OCI-LY1 (cell line): ENCODE results near the gene OR2T34.

ENCODE experiments used
- H2AFZ ChIP-seq: fragments of 200-600 bp; sonication (generic), shearing (Covaris generic); 2 replicates; pipeline ENCODE4 v1.6.0; 2014; ENCODE audit warnings: antibody characterized with exemption, mild to moderate bottlenecking, low read length
- H3F3A ChIP-seq: fragments of 200-600 bp; sonication (generic), shearing (Covaris generic); 2 replicates; pipeline ENCODE4 v1.6.0; 2014; ENCODE audit warnings: mild to moderate bottlenecking, antibody characterized with exemption, low read length, moderate library complexity; ENCODE audit not compliant: insufficient read depth
- H3K27ac ChIP-seq: fragments of 200-600 bp; sonication (generic); 2 replicates; pipeline ENCODE4 v1.5.1; 2014; ENCODE audit warnings: low read length, mixed run types, mild to moderate bottlenecking, low read depth; ENCODE audit not compliant: poor library complexity, severe bottlenecking
- H3K27me3 ChIP-seq: fragments of 200-600 bp; sonication (generic); 2 replicates; pipeline ENCODE4 v1.6.0; 2014; ENCODE audit warnings: antibody characterized with exemption, mild to moderate bottlenecking, low read length, moderate library complexity; ENCODE audit not compliant: insufficient read depth
- H3K36me3 ChIP-seq: fragments of 200-600 bp; sonication (generic); 2 replicates; pipeline ENCODE4 v1.6.1; 2014; ENCODE audit warnings: mild to moderate bottlenecking, antibody characterized with exemption, low read length, moderate library complexity, mixed read lengths; ENCODE audit not compliant: insufficient read depth
- H3K4me1 ChIP-seq: fragments of 200-600 bp; sonication (generic); 2 replicates; pipeline ENCODE4 v1.5.1; 2014; ENCODE audit warnings: mild to moderate bottlenecking, low read length, moderate library complexity; ENCODE audit not compliant: insufficient read depth, severe bottlenecking
- H3K4me2 ChIP-seq: fragments of 200-600 bp; sonication (generic), shearing (Covaris generic); 2 replicates; pipeline ENCODE4 v1.6.1; 2014; ENCODE audit warnings: low read length
- H3K4me3 ChIP-seq: fragments of 200-600 bp; sonication (generic); 2 replicates; pipeline ENCODE4 v1.5.1; 2014; ENCODE audit warnings: low read length, low read depth, mild to moderate bottlenecking, mixed read lengths; ENCODE audit not compliant: poor library complexity, severe bottlenecking
- H3K79me2 ChIP-seq: fragments of 200-600 bp; shearing (Covaris generic); 2 replicates; pipeline ENCODE4 v1.6.1; 2016; ENCODE audit warnings: mixed run types, low read length, mixed read lengths; ENCODE audit not compliant: insufficient read depth
- H3K9ac ChIP-seq: fragments of 200-600 bp; sonication (generic), shearing (Covaris generic); 2 replicates; pipeline ENCODE4 v1.6.1; 2014; ENCODE audit warnings: mild to moderate bottlenecking, low read length, mixed read lengths
- H3K9me2 ChIP-seq: fragments of 200-600 bp; sonication (generic), shearing (Covaris generic); 2 replicates; pipeline ENCODE4 v1.6.1; 2014; ENCODE audit warnings: low read depth, mild to moderate bottlenecking, low read length, mixed read lengths
- H3K9me3 ChIP-seq: fragments of 200-600 bp; shearing (Covaris generic); 2 replicates; pipeline ENCODE4 v1.6.1; 2014; ENCODE audit warnings: low read length, mixed read lengths
- H4K20me1 ChIP-seq: fragments of 200-600 bp; sonication (generic), shearing (Covaris generic); 2 replicates; pipeline ENCODE4 v1.6.0; 2016; ENCODE audit warnings: mild to moderate bottlenecking, low read length; ENCODE audit not compliant: insufficient read depth
- CTCF ChIP-seq: fragments of 200-600 bp; sonication (generic), shearing (Covaris generic); IDR thresholded peaks from 2 replicates; pipeline ENCODE4 v1.5.1; 2017; ENCODE audit warnings: mild to moderate bottlenecking, antibody characterized with exemption, low read length, moderate library complexity, mixed read lengths
- EZH2 ChIP-seq: fragments of 200-600 bp; sonication (generic), shearing (Covaris generic); IDR thresholded peaks from 2 replicates; pipeline ENCODE4 v1.8.0; 2017; ENCODE audit warnings: borderline replicate concordance, mixed run types, mild to moderate bottlenecking, antibody characterized with exemption, low read length, moderate library complexity, mixed read lengths

OR2T34 gene

GRCh38 chr1:248618119-248618518, 43.6 kb upstream of the OR2T34 start:
- Histone ChIP-seq H3K36me3 (no peaks in the 10 kb centered on the region), H3K27me3 (no peaks in the 10 kb centered on the region), H3K27ac (no peak overlapping the region), H3K79me2 (no peaks in the 10 kb centered on the region), H2AFZ (no peak overlapping the region), H4K20me1 (no peaks in the 10 kb centered on the region), H3K9ac (no peak overlapping the region), H3K9me2 (no peaks in the 10 kb centered on the region), H3F3A (no peaks in the 10 kb centered on the region), H3K4me1 (no peaks in the 10 kb centered on the region), H3K4me2 (no peak overlapping the region), H3K4me3 (no peak overlapping the region), H3K9me3 (no peaks in the 10 kb centered on the region)
- TF ChIP-seq CTCF (no peak), EZH2 (no peak)

GRCh38 chr1:248613742-248614141, 39.2 kb upstream of the OR2T34 start:
- H3K4me2 ChIP-seq, result no peak overlapping the region
- H3K9me2 ChIP-seq, result no peaks in the 10 kb centered on the region
- H3K27me3 ChIP-seq, result no peaks in the 10 kb centered on the region
- H3K4me3 ChIP-seq, result no peak overlapping the region
- H3K4me1 ChIP-seq, result no peaks in the 10 kb centered on the region
- no peaks in the 10 kb centered on the region for H4K20me1 ChIP-seq
- H3K36me3 ChIP-seq, result no peaks in the 10 kb centered on the region
- H3K9me3 ChIP-seq, result no peaks in the 10 kb centered on the region
- H3K9ac ChIP-seq, result no peak overlapping the region
- no peaks in the 10 kb centered on the region for H3K79me2 ChIP-seq
- H3F3A ChIP-seq, result no peaks in the 10 kb centered on the region
- no peak overlapping the region for H3K27ac ChIP-seq
- no peak for TF ChIP-seq EZH2
- no peak for TF ChIP-seq CTCF
- H2AFZ ChIP-seq, result no peak overlapping the region

- Histone ChIP-seq H3K79me2 (no peaks in the 10 kb centered on the region), H4K20me1 (no peaks in the 10 kb centered on the region), H3K9ac (no peak overlapping the region), H3K4me1 (no peaks in the 10 kb centered on the region), H3K27me3 (no peaks in the 10 kb centered on the region), H3K4me3 (no peak overlapping the region), H3F3A (no peaks in the 10 kb centered on the region), H3K36me3 (no peaks in the 10 kb centered on the region), H3K9me2 (no peaks in the 10 kb centered on the region), H3K9me3 (no peaks in the 10 kb centered on the region), H3K4me2 (no peak overlapping the region), H2AFZ (no peak overlapping the region), H3K27ac (no peak overlapping the region)
- TF ChIP-seq EZH2, result no peak
- TF ChIP-seq CTCF, result no peak
These were observed 37.4 kb upstream of the OR2T34 start for GRCh38 chr1:248611883-248612414.
